HEK293 (cell line): ENCODE measurements around the gene CXCL1.

Source experiments
- CTCF ChIA-PET: fragments of 350-600 bp; formaldehyde crosslinking; extraction: SDS; loops from one replicate; lab custom pipeline; 2021; ENCODE audit warnings: antibody characterized with exemption; lab: Yijun Ruan, JAX
- POLR2A ChIA-PET: fragments of 300-600 bp; formaldehyde crosslinking; extraction: SDS; loops from one replicate; lab custom pipeline; 2020; ENCODE audit warnings: antibody characterized with exemption, inconsistent platforms; lab: Yijun Ruan, JAX
- H3K27ac ChIP-seq: fragments of 200-500 bp; sonication (Bioruptor generic); 2 replicates; pipeline ENCODE4 v1.5.1; 2014; ENCODE audit warnings: low read depth, low read length, control low read depth, inconsistent platforms; ENCODE audit errors: extremely low read depth
- H3K36me3 ChIP-seq, 2 experiments: fragments of 200-500 bp in 1 of 2; sonication (Bioruptor generic) in 1 of 2; 1 replicate in 1 of 2; 2 replicates in 1 of 2; pipeline ENCODE4 v1.5.1; 2014 to 2017; ENCODE audit warnings: inconsistent platforms in 2 of 2, low read length in 2 of 2; ENCODE audit not compliant: control insufficient read depth in 2 of 2, insufficient read depth in 1 of 2
- H3K4me1 ChIP-seq: fragments of 200-500 bp; sonication (Bioruptor generic); 2 replicates; pipeline ENCODE4 v1.5.1; 2014; ENCODE audit warnings: mild to moderate bottlenecking, low read length, inconsistent platforms; ENCODE audit not compliant: control insufficient read depth, insufficient read depth
- H3K4me3 ChIP-seq: 2 replicates; pipeline ENCODE4 v1.5.1; 2011; ENCODE audit warnings: low read depth, mild to moderate bottlenecking, control low read depth, low read length, moderate library complexity
- H3K9me3 ChIP-seq: fragments of 200-500 bp; sonication (Bioruptor generic); 2 replicates; pipeline ENCODE4 v1.5.1; 2014; ENCODE audit warnings: low read depth, low read length, inconsistent platforms; ENCODE audit not compliant: control insufficient read depth, insufficient read depth
- BCL11A ChIP-seq: fragments of 450-650 bp; formaldehyde crosslinking; IDR thresholded peaks from 2 replicates; pipeline ENCODE4 v1.5.1; 2016; ENCODE audit warnings: low read depth, missing biosample characterization, missing genetic modification characterization
- KLF10 ChIP-seq: fragments of 450-650 bp; IDR thresholded peaks from 2 replicates; pipeline ENCODE4 v1.5.1; 2018; ENCODE audit warnings: missing biosample characterization, mild to moderate bottlenecking, missing genetic modification characterization
- KLF7 ChIP-seq: fragments of 450-650 bp; formaldehyde crosslinking; IDR thresholded peaks from 2 replicates; pipeline ENCODE4 v1.5.1; 2016; ENCODE audit warnings: missing biosample characterization, missing genetic modification characterization, borderline replicate concordance
- MEIS1 ChIP-seq: sonication (generic); formaldehyde crosslinking; IDR thresholded peaks from 2 replicates; pipeline ENCODE4 v1.8.1; 2022; ENCODE audit warnings: missing genetic modification reagents, mild to moderate bottlenecking, borderline replicate concordance
- MZF1 ChIP-seq: fragments of 450-650 bp; formaldehyde crosslinking; IDR thresholded peaks from 2 replicates; pipeline ENCODE4 v1.5.1; 2017; ENCODE audit warnings: missing biosample characterization, missing genetic modification characterization, borderline replicate concordance
- TCF7L2 ChIP-seq: IDR thresholded peaks from 2 replicates; pipeline ENCODE4 v1.6.1; 2011; ENCODE audit warnings: low read depth, mild to moderate bottlenecking, inconsistent platforms, low read length, moderate library complexity, borderline replicate concordance
- WT1 ChIP-seq: fragments of 450-650 bp; formaldehyde crosslinking; IDR thresholded peaks from 2 replicates; pipeline ENCODE4 v1.5.1; 2016; ENCODE audit warnings: missing biosample characterization, missing genetic modification characterization
- ZBTB7A ChIP-seq: fragments of 450-650 bp; formaldehyde crosslinking; IDR thresholded peaks from 2 replicates; pipeline ENCODE4 v1.5.1; 2016; ENCODE audit warnings: low read depth, missing biosample characterization, missing genetic modification characterization
- ZFHX2 ChIP-seq: fragments of 450-650 bp; formaldehyde crosslinking; conservative IDR thresholded peaks from 2 replicates; pipeline ENCODE4 v1.5.1; 2016; ENCODE audit warnings: missing biosample characterization, missing genetic modification characterization
- ZFP3 ChIP-seq: fragments of 450-650 bp; formaldehyde crosslinking; IDR thresholded peaks from 2 replicates; pipeline ENCODE4 v1.5.1; 2016; ENCODE audit warnings: low read depth, missing biosample characterization, missing genetic modification characterization
- ZNF350 ChIP-seq: fragments of 450-650 bp; formaldehyde crosslinking; IDR thresholded peaks from 2 replicates; pipeline ENCODE4 v1.5.0; 2017; ENCODE audit warnings: missing biosample characterization, mild to moderate bottlenecking, missing genetic modification characterization
- ZNF426 ChIP-seq: fragments of 450-650 bp; formaldehyde crosslinking; IDR thresholded peaks from 2 replicates; pipeline ENCODE4 v1.5.1; 2017; ENCODE audit warnings: missing biosample characterization, missing genetic modification characterization, mild to moderate bottlenecking, inconsistent platforms, moderate library complexity
- ZNF433 ChIP-seq: fragments of 450-650 bp; formaldehyde crosslinking; IDR thresholded peaks from 2 replicates; pipeline ENCODE4 v1.5.1; 2016; ENCODE audit warnings: missing biosample characterization, missing genetic modification characterization, low read depth
- ZNF501 ChIP-seq: fragments of 450-650 bp; formaldehyde crosslinking; IDR thresholded peaks from 2 replicates; pipeline ENCODE4 v1.5.1; 2016; ENCODE audit warnings: missing biosample characterization, missing genetic modification characterization
- ZNF530 ChIP-seq: fragments of 450-650 bp; formaldehyde crosslinking; IDR thresholded peaks from 2 replicates; pipeline ENCODE4 v1.5.1; 2016; ENCODE audit warnings: low read depth, missing biosample characterization, missing genetic modification characterization
- ZNF585B ChIP-seq: fragments of 450-650 bp; formaldehyde crosslinking; IDR thresholded peaks from 2 replicates; pipeline ENCODE4 v1.5.1; 2016; ENCODE audit warnings: missing biosample characterization, missing genetic modification characterization
- ZNF596 ChIP-seq: fragments of 450-650 bp; IDR thresholded peaks from 2 replicates; pipeline ENCODE4 v1.5.0; 2018; ENCODE audit warnings: missing biosample characterization, mild to moderate bottlenecking, missing genetic modification characterization, moderate library complexity
- ZNF785 ChIP-seq: fragments of 450-650 bp; formaldehyde crosslinking; IDR thresholded peaks from 2 replicates; pipeline ENCODE4 v1.5.1; 2016; ENCODE audit warnings: missing biosample characterization, missing genetic modification characterization
- ZSCAN16 ChIP-seq: fragments of 450-650 bp; formaldehyde crosslinking; IDR thresholded peaks from 2 replicates; pipeline ENCODE4 v1.5.1; 2016; ENCODE audit warnings: missing biosample characterization, missing genetic modification characterization
- ZSCAN30 ChIP-seq: fragments of 450-650 bp; IDR thresholded peaks from 2 replicates; pipeline ENCODE4 v1.5.1; 2018; ENCODE audit warnings: missing biosample characterization, mild to moderate bottlenecking, missing genetic modification characterization, moderate library complexity
- TF ChIP-seq, protein P1 (sequence below): fragments of 450-650 bp; IDR thresholded peaks from 2 replicates; pipeline ENCODE4 v1.5.1; 2018; ENCODE audit warnings: missing biosample characterization, missing genetic modification characterization
- TF ChIP-seq, protein P2 (sequence below): fragments of 450-650 bp; formaldehyde crosslinking; IDR thresholded peaks from 2 replicates; pipeline ENCODE4 v1.5.1; 2017; ENCODE audit warnings: missing biosample characterization, missing genetic modification characterization

CXCL1 gene

DNA sequence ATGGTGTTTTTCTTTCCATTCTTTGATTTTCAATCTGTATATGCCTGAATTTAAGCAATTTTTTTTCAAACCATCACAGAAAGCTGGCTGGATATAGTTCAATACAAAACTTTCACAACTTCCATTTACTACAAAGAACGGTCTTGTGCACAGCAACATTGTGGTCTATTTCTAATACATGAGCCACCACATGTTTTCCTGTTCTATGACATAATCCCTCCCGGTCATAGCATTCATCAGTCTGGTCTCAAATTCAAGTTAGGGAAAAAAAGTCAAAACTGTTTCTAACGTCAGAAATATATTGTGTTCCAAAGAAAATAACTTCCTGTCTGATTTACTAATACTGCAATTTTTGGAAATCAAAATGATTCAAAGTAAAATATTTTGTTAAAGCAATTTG lies 40.2 kb upstream of the CXCL1 start:
- Histone ChIP-seq H3K4me3 (no peak overlapping the region), H3K36me3 (no peaks in the 10 kb centered on the region), H3K9me3 (no peaks in the 10 kb centered on the region), H3K4me1 (no peaks in the 10 kb centered on the region), H3K27ac (no peak overlapping the region)
- TF ChIP-seq, protein P1, sequence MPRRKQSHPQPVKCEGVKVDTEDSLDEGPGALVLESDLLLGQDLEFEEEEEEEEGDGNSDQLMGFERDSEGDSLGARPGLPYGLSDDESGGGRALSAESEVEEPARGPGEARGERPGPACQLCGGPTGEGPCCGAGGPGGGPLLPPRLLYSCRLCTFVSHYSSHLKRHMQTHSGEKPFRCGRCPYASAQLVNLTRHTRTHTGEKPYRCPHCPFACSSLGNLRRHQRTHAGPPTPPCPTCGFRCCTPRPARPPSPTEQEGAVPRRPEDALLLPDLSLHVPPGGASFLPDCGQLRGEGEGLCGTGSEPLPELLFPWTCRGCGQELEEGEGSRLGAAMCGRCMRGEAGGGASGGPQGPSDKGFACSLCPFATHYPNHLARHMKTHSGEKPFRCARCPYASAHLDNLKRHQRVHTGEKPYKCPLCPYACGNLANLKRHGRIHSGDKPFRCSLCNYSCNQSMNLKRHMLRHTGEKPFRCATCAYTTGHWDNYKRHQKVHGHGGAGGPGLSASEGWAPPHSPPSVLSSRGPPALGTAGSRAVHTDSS (tag by site-specific recombination) = no peak
- TF ChIP-seq KLF10 (tag by site-specific recombination) (no peak), ZSCAN30 (tag by site-specific recombination) (no peak), ZNF530 (tag by site-specific recombination) (no peak), MZF1 (tag by site-specific recombination) (no peak), ZBTB7A (tag by site-specific recombination) (no peak), ZFP3 (tag by site-specific recombination) (no peak), ZNF350 (tag by site-specific recombination) (no peak)
- POLR2A ChIA-PET = no interaction called here
- CTCF ChIA-PET = interaction anchor here (0.7 kb wide), 1 partner anchor 18 kb away, joined by 3 read pairs; no protein-coding TSS in a partner anchor

DNA sequence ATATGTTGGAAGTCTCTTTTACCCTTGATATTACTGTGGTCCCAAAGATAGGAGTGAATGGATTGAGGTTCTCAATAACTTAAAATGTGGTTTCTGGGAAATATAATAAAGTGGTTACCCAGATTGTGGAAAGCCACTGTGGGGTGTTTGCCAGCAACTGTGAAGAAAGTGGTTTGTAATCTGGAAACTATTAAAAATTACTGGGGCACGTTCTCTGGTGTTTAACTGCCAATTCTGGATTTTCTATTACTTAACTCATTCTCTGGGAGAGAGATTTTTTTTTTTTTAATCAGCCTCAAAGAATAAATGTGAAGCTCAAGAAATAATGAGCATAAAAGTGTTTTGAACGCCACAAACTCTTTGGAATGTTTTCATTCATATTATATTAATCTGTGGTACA lies 37.6 kb upstream of the CXCL1 start:
- POLR2A ChIA-PET = no interaction called here
- Histone ChIP-seq H3K9me3 (no peaks in the 10 kb centered on the region), H3K4me1 (no peaks in the 10 kb centered on the region), H3K4me3 (no peak overlapping the region), H3K36me3 (no peaks in the 10 kb centered on the region), H3K27ac (no peak overlapping the region)
- CTCF ChIA-PET = interaction anchor here (0.6 kb wide), 1 partner anchor 159 kb away, joined by 3 read pairs; no protein-coding TSS in a partner anchor
- TF ChIP-seq ZNF585B (tag by site-specific recombination) (no peak), KLF7 (tag by site-specific recombination) (no peak), BCL11A (tag by site-specific recombination) (no peak), ZNF501 (tag by site-specific recombination) (no peak), ZSCAN16 (tag by site-specific recombination) (no peak), ZNF785 (tag by site-specific recombination) (no peak), TCF7L2 (no peak), MEIS1 (no peak), ZNF426 (no peak), WT1 (no peak), ZFHX2 (tag by site-specific recombination) (no peak), ZNF433 (tag by site-specific recombination) (no peak), ZNF596 (tag by site-specific recombination) (no peak)
- TF ChIP-seq, protein P2, sequence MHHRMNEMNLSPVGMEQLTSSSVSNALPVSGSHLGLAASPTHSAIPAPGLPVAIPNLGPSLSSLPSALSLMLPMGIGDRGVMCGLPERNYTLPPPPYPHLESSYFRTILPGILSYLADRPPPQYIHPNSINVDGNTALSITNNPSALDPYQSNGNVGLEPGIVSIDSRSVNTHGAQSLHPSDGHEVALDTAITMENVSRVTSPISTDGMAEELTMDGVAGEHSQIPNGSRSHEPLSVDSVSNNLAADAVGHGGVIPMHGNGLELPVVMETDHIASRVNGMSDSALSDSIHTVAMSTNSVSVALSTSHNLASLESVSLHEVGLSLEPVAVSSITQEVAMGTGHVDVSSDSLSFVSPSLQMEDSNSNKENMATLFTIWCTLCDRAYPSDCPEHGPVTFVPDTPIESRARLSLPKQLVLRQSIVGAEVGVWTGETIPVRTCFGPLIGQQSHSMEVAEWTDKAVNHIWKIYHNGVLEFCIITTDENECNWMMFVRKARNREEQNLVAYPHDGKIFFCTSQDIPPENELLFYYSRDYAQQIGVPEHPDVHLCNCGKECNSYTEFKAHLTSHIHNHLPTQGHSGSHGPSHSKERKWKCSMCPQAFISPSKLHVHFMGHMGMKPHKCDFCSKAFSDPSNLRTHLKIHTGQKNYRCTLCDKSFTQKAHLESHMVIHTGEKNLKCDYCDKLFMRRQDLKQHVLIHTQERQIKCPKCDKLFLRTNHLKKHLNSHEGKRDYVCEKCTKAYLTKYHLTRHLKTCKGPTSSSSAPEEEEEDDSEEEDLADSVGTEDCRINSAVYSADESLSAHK (tag by site-specific recombination) = no peak
